GM12872 (cell line): ENCODE data around the gene R3HDM4.

Experiments used
- CTCF ChIP-seq: IDR thresholded peaks from 3 replicates; pipeline ENCODE4 v1.5.1; 2011; ENCODE audit warnings: low read depth, mild to moderate bottlenecking, low read length, moderate library complexity; ENCODE audit not compliant: insufficient read depth

Gene R3HDM4

DNA sequence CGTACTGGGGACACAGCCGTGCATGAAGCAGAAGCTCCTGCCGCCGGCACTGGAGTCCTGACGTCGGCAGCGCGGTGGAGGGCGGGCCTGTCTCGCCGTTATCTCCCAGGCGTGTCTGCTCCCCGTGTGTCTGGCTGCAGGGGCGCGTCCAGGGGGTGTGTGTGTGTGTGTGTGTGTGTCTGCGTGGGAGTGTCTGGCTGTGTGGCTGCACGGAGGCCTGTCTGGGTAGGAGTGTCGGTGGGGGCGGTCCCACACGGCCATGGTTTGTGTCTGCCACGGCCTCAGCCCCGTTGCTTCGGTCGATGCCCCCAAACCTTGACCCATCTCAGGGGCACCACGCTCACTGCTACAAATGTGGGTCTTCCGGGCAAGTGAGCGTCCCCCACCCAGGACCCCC, 31.1 kb upstream of the R3HDM4 start:
- TF ChIP-seq CTCF, result no peak

DNA sequence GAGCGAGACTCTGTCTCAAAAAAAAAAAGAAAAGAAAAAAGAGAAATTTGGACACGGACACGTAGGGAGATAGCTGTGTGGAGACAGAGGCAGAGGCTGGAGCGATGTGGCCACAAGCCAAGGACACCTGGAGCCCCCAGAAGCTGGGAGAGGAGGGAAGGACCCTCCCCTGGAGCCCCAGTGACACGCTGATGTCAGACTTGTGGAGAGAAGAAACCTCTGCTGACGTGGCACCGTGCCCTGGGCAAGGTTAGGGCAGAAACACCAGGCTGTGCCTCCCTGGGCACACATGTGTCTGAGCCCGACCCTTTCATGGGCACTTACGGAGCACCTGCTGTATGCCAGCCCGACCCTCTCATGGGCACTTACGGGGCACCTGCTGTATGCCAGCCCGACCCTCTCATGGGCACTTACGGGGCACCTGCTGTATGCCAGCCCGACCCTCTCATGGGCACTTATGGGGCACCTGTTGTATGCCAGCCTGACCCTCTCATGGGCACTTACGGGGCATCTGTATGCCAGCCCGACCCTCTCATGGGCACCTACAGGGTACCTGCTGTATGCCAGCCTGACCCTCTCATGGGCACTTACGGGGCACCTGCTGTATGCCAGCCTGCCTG, 30.6 kb upstream of the R3HDM4 start:
- TF ChIP-seq CTCF, result no peak

DNA sequence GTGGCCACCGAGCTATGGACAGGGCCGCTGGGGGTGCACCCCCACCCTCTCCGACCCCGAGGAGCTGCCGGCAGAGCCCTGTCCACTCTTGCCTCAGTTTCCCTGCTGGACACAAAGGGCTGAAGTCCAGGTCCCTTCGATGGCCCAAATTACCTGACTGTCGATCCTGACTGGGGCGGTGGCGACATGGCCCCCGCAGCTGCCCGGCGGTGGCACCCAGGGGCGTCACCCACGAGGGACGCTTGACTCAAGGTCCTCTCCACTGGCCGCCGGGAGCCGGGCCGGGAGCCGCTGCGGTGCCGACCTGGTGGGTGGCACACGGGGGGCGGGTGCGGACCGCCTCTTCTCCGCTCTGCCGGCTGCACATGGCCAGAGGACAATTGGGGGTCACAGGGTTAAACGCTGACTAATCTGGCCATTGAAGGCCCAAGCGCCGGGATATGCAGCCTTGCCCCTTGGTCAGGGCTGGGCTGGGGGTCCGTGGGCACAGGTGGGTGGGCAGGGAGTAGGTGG, 29.2 kb upstream of the R3HDM4 start:
- TF ChIP-seq CTCF, result no peak

- TF ChIP-seq CTCF, result no peak
Measured at GRCh38 chr19:941292-942132, 28.5 kb upstream of the R3HDM4 start.

DNA sequence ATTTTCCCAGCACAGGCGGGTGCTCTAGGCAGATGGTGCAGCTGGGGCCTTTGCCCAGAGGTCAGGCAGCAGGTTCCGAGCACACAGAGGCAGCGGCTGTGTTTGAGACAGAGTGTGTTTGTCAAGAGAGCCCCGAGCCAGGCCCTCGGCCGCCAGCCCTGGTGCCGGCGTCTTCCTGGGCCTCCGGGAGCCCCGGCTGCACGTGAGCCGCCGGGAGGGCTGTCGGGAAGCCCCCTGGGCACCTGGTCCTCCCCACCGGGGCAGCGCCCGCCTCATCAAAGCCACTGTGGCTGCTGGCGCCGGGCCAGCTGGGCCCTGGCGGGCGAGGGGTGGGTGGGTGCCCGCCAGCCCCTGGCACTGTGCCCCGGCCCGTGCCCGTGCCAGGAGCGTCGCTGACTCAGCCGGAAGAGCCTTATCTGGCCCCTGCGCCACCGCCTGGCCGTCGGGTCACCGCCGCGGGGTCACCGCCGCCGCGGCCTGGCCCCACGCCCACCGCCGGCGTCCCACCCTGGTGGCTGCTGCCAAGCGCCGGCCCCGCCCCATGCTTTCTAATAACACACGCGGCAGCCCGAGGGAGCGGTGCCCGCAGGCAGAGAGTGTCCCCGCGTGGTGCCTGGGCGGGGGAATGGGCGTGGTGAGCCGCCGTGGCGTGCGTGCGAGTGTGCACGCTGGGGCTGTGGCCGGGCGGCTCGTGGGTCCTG, 27.7 kb upstream of the R3HDM4 start:
- no peak for TF ChIP-seq CTCF

GRCh38 chr19:939922-940321, 26.9 kb upstream of the R3HDM4 start:
- no peak for TF ChIP-seq CTCF

DNA sequence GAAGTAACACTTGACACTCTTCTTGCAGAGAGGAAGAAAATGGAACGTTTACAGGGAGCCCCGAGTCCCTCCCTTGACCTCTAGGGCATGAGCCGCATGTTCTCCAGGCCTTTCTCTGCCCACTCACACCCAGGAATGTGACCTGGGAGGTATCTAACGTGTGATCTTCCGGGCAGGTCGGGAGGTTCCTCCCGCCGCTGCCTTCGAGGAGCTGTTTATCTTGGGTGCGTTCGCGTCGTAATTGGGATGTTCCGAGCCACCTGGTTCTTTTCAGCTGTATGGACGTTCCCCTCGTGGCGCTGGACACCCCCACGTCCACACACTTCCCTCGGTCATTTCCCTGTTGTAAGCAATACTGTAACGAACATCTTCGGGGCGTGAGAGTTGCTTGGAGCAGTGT, 26.4 kb upstream of the R3HDM4 start:
- TF ChIP-seq CTCF, result no peak
